Pancreas (tissue), 10 donors: ENCODE measurements around the gene RAD17. TPM values are rescaled to one million over a fixed set of nuclear protein-coding genes. Genes with fewer than 3 reads are reported as not detected.
"Not testable (repeated sequence)": the region's sequence is repeated elsewhere in the genome, so short reads cannot be mapped to it uniquely, and the experiment has no call there.

ENCODE experiments used
- ATAC-seq, 4 donors: fragments of 200-7000 bp; cut with Tn5 transposase; one replicate each; pipeline versions ENCODE4 v1.8.0 to v1.9.1; 2020; ENCODE audit warnings: mild to moderate bottlenecking in 4 of 4, moderate library complexity in 4 of 4
- DNase-seq, 6 donors: peaks; one replicate each; pipeline ENCODE4 v3.0.0-alpha.2; 2020
- FAIRE-seq: peaks from 2 replicates; lab custom pipeline; 2012; peaks lifted over from hg19 to GRCh38; lab: Jason Lieb, UNC
- H3K27ac ChIP-seq, 4 donors: fragments of 200-600 bp; sonication (generic); 1 replicate in 3 of 4; 2 replicates in 1 of 4; pipeline versions ENCODE4 v1.5.0 to v1.8.0; 2020
- H3K27me3 ChIP-seq, 4 donors: fragments of 200-600 bp; one replicate each; pipeline ENCODE4 v1.8.0; 2021
- H3K36me3 ChIP-seq, 3 donors: fragments of 200-600 bp; sonication (generic) in 1 of 3; one replicate each; pipeline versions ENCODE4 v1.5.0 to v1.8.0; 2020 to 2021
- H3K4me1 ChIP-seq, 3 donors: fragments of 200-600 bp; one replicate each; pipeline ENCODE4 v1.8.0; 2021
- H3K4me3 ChIP-seq, 4 donors: fragments of 200-600 bp; sonication (generic) in 2 of 4; one replicate each; pipeline versions ENCODE4 v1.5.0 to v1.8.0; 2020 to 2021
- H3K9me3 ChIP-seq, 4 donors: fragments of 200-600 bp; one replicate each; pipeline ENCODE4 v1.8.0; 2021
- WGBS, 2 donors: extraction: QIAGEN DNeasy Blood & Tissue Kit; methylation state at CpG; one replicate each; pipeline ENCODE4 v1.1.7; 2013; 5-methylcytosine and 5-hydroxymethylcytosine counted together
- intact Hi-C, 3 donors: fragments of 100-400 bp; cut with DNase I; formaldehyde crosslinking; loops; one replicate each; pipeline versions ENCODE4 v1.11.1 to v1.14.2; 2022
- polyA plus RNA-seq, 2 donors: library from polyadenylated mRNA; stranded (reverse); fragments of 200-250 nt; gene quantifications; one replicate each; pipeline ENCODE4 v1.2.3, GENCODE V29; 2013
- total RNA-seq, 6 donors: library from RNA; stranded (reverse); fragmentation: NEBNext Ultra II Directional in 4 of 6; extraction: Animal tissue kit (Norgen Biotek cat#: 25700) in 4 of 6; gene quantifications; one replicate each; pipeline versions ENCODE4 v1.2.1 to v1.2.4, GENCODE V29; 2021 to 2023
- TF ChIP-seq, protein P1 (sequence below), 4 donors: fragments of 200-600 bp; sonication (generic) in 3 of 4; IDR thresholded peaks; one replicate each; pipeline versions ENCODE4 v1.5.0 to v1.8.0; 2021; ENCODE audit warnings: antibody characterized with exemption in 4 of 4
- donor health status: healthy with polysubstance abuse.
- donor health status: DM: no; HTN: no; CAD: no; lungs with moderate emphysema.
- donor health status: DM: no; HTN: no; CAD: no.
- donor health status: control.
- donor health status: control.
- donor health status: Bipolar disorder and iron deficiency.
- donor health status: DM: yes; HTN: yes; CAD: no.
- donor health status: DM: no; HTN: no; CAD: no.
- donor health status: DM: no; HTN: no; CAD: no.
- donor health status: DM: yes; HTN: yes; CAD: no.

RAD17 gene
- total and polyA plus RNA-seq, 8 donors, result 8.0 to 16.8 (median 11.3) TPM

- FAIRE-seq (no peak), DNase-seq (no peak), ATAC-seq (peak in 2 of 4 donors; percentile 63 to 66)
- H3K36me3 ChIP-seq, result peaks cover 0 to 15% (median 0%) of the 10 kb centered on the region in 3 donors
- no peaks in the 10 kb centered on the region for H3K27me3 ChIP-seq
- no peak overlapping the region for H3K4me3 ChIP-seq
- H3K4me1 ChIP-seq, result no peaks in the 10 kb centered on the region
- H3K27ac ChIP-seq, result peak overlapping the region in 1 of 4 donors; percentile 17
- no peaks in the 10 kb centered on the region for H3K9me3 ChIP-seq
- 90 to 92% methylated on average over 7 of the region's 7 CpGs for WGBS, 2 donors
- intact Hi-C loops, result no loop called here
- TF ChIP-seq, protein P1, sequence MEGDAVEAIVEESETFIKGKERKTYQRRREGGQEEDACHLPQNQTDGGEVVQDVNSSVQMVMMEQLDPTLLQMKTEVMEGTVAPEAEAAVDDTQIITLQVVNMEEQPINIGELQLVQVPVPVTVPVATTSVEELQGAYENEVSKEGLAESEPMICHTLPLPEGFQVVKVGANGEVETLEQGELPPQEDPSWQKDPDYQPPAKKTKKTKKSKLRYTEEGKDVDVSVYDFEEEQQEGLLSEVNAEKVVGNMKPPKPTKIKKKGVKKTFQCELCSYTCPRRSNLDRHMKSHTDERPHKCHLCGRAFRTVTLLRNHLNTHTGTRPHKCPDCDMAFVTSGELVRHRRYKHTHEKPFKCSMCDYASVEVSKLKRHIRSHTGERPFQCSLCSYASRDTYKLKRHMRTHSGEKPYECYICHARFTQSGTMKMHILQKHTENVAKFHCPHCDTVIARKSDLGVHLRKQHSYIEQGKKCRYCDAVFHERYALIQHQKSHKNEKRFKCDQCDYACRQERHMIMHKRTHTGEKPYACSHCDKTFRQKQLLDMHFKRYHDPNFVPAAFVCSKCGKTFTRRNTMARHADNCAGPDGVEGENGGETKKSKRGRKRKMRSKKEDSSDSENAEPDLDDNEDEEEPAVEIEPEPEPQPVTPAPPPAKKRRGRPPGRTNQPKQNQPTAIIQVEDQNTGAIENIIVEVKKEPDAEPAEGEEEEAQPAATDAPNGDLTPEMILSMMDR (IDR thresholded peaks at IDR 0.05), result no peak
Measured at GRCh38 chr5:69444127-69444754, 74.6 kb downstream of the RAD17 start.

- H3K27me3 ChIP-seq, result no peaks in the 10 kb centered on the region
- 84 to 90% methylated on average over 8 of the region's 8 CpGs for WGBS, 2 donors
- TF ChIP-seq, protein P1 (IDR thresholded peaks at IDR 0.05), result no peak
- ATAC-seq (no peak), DNase-seq (no peak), FAIRE-seq (no peak)
- peak overlapping the region in 2 of 4 donors; percentile 90 to 96 for H3K27ac ChIP-seq
- intact Hi-C loops, result no loop called here
- no peaks in the 10 kb centered on the region for H3K36me3 ChIP-seq
- no peak overlapping the region for H3K4me3 ChIP-seq
- peaks cover 8 to 34% (median 20%) of the 10 kb centered on the region in 3 donors for H3K4me1 ChIP-seq
- H3K9me3 ChIP-seq, result no peaks in the 10 kb centered on the region
Measured at GRCh38 chr5:69449511-69449910, 79.9 kb downstream of the RAD17 start.

DNA sequence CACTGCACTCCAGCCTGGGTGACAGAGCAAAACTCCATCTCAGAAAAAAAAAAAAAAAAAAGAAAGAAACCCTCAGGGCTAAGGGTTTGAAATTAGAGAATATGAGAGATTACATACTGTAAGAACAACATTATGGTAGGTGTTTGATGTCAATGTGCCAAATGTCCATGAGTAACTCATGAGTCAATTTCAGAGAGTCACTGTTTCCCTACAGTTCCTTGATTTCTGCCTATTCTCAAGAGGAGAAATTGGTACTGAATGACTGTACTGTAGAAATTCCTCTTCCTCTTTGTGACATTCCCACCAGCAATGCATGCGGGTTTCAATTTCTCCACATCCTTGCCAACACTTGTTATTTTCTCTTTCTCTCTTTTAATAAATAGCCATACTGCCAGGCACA, 80.5 kb downstream of the RAD17 start:
- no peak for FAIRE-seq
- 96 to 98% methylated on average over 1 of the region's 1 CpG for WGBS, 2 donors

DNA sequence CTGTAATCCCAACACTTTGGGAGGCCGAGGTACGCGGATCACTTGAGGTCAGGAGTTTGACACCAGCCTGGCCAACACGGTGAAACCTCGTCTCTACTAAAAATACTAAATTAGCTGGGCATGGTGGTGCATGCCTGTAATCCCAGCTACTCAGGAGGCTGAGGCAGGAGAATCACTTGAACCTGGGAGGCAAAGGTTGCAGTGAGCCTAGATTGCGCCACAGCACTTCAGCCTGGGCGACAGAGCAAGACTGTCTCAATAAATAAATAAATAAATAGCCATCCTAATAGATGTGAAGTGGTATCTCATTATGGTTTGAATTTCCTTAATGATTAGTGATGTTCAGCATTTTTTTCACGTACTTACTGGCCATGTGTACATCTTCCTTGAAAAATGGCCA, 80.9 kb downstream of the RAD17 start:
- H3K4me3 ChIP-seq, H3K9me3 ChIP-seq, FAIRE-seq, DNase-seq, ATAC-seq, H3K36me3 ChIP-seq, H3K27me3 ChIP-seq: not testable (repeated sequence)
- intact Hi-C loops, result loop anchor here in 1 of 3 donors (5.0 kb wide), 1 partner anchor 33 kb away; the partner anchor contains the start of gene MARVELD2
- Histone ChIP-seq H3K4me1 (peaks cover 8 to 38% (median 20%) of the 10 kb centered on the region in 3 donors), H3K27ac (peak overlapping the region in 2 of 4 donors; percentile 90 to 96)
- WGBS, 2 donors, result 95 to 99% methylated on average over 8 of the region's 8 CpGs

More for the DNA sequence above, 80.5 kb downstream of the RAD17 start:
- Histone ChIP-seq H3K36me3 (no peaks in the 10 kb centered on the region), H3K9me3 (no peaks in the 10 kb centered on the region), H3K27me3 (no peaks in the 10 kb centered on the region), H3K4me1 (peaks cover 8 to 35% (median 20%) of the 10 kb centered on the region in 3 donors), H3K27ac (peak overlapping the region in 2 of 4 donors; percentile 90 to 96), H3K4me3 (no peak overlapping the region)
- DNase-seq (no peak), ATAC-seq (peak in 2 of 4 donors; percentile 7 to 31)
- intact Hi-C loops, result loop anchor here in 1 of 3 donors (5.0 kb wide), 1 partner anchor 33 kb away; the partner anchor contains the start of gene MARVELD2
- TF ChIP-seq, protein P1 (IDR thresholded peaks at IDR 0.05), result no peak

- ATAC-seq (peak; percentile 85 to 91 (median 86)), DNase-seq (no peak), FAIRE-seq (peak; percentile 63)
- Histone ChIP-seq H3K27ac (peak overlapping the region; percentile 60 to 96 (median 82)), H3K4me3 (peak overlapping the region in 1 of 4 donors; percentile 19), H3K36me3 (no peaks in the 10 kb centered on the region), H3K27me3 (no peaks in the 10 kb centered on the region), H3K4me1 (peaks cover 8 to 41% (median 27%) of the 10 kb centered on the region in 3 donors), H3K9me3 (no peaks in the 10 kb centered on the region)
- TF ChIP-seq, protein P1 (IDR thresholded peaks at IDR 0.05), result no peak
- 10 to 11% methylated on average over 4 of the region's 4 CpGs for WGBS, 2 donors
- intact Hi-C loops, result loop anchor here in 1 of 3 donors (5.0 kb wide), 1 partner anchor 35 kb away; the partner anchor contains the start of gene MARVELD2
Measured at GRCh38 chr5:69451941-69452647, 82.5 kb downstream of the RAD17 start.

DNA sequence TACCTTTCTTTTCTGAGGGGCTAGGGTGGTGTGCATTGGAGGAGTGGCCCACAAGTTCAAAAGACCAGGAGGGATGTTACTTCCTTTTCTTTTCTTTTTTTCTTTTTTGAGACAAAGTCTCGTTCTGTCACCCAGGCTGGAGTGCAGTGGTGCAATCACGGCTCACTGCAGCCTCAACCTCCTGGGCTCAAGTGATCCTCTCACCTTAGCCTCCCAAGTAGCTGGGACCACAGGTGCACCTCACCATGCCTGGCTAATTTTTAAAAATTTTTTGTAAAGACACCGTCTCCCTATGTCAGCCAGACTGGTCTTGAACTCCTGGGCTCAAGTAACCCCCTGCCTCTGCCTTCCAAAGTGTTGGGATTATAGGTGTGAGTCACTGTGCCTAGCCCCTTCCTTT, 83.9 kb downstream of the RAD17 start:
- not testable (repeated sequence) for H3K36me3 ChIP-seq, H3K4me3 ChIP-seq, H3K9me3 ChIP-seq, H3K27me3 ChIP-seq, FAIRE-seq, ATAC-seq, DNase-seq
- H3K4me1 ChIP-seq, result peaks cover 8 to 41% (median 27%) of the 10 kb centered on the region in 3 donors
- intact Hi-C loops, result loop anchor here in 1 of 3 donors (5.0 kb wide), 1 partner anchor 36 kb away; the partner anchor contains the start of gene MARVELD2
- peak overlapping the region in 2 of 4 donors; percentile 90 to 96 for H3K27ac ChIP-seq
- WGBS, 2 donors, result 87 to 97% methylated on average over 3 of the region's 3 CpGs
